MM.1S (cell line): ENCODE data around the gene PAX7.

ENCODE experiments used
- CTCF ChIP-seq: fragments of 300-600 bp; sonication (generic); IDR thresholded peaks from 2 replicates; pipeline ENCODE4 v1.5.1; 2016; ENCODE audit warnings: antibody characterized with exemption, low read length, mixed read lengths
- EZH2phosphoT487 ChIP-seq: fragments of 300-600 bp; sonication (generic); IDR thresholded peaks from 2 replicates; pipeline ENCODE4 v1.6.1; 2018; ENCODE audit warnings: antibody characterized with exemption, low read length

- no peak for TF ChIP-seq EZH2phosphoT487
- TF ChIP-seq CTCF, result no peak
These were observed 28.0 kb upstream of the PAX7 start for GRCh38 chr1:18602533-18603211.
